ENCODE data around the gene GLIS1. TPM values are rescaled to one million over a fixed set of nuclear protein-coding genes. Genes with fewer than 3 reads are reported as not detected.
A peak's percentile ranks its signal among the peaks of the same experiment; 100 is the strongest.

The GLIS1 gene
- total RNA-seq, 1 experiment from 2014 or later: 1.4 TPM

GRCh38 chr1:53681351-53681976 is 57.5 kb downstream of the GLIS1 start:
- Histone ChIP-seq H3K9me3 (no peaks in the 10 kb centered on the region), H3K36me3 (no peaks in the 10 kb centered on the region), H3K4me3 (no peak overlapping the region), H3K27me3 (no peaks in the 10 kb centered on the region)
- no peak for DNase-seq

- no peaks in the 10 kb centered on the region for H3K36me3 ChIP-seq
- no peaks in the 10 kb centered on the region for H3K27me3 ChIP-seq
- H3K4me3 ChIP-seq: no peak overlapping the region
- no peaks in the 10 kb centered on the region for H3K9me3 ChIP-seq
- DNase-seq: no peak
These were observed 58.1 kb downstream of the GLIS1 start for GRCh38 chr1:53680868-53681267.

GRCh38 chr1:53678938-53679825 is 59.8 kb downstream of the GLIS1 start:
- no peak overlapping the region for H3K4me3 ChIP-seq
- no peaks in the 10 kb centered on the region for H3K9me3 ChIP-seq
- no peaks in the 10 kb centered on the region for H3K27me3 ChIP-seq
- H3K36me3 ChIP-seq: no peaks in the 10 kb centered on the region
- no peak for DNase-seq

GRCh38 chr1:53678507-53678906 is 60.5 kb downstream of the GLIS1 start:
- Histone ChIP-seq H3K4me3 (no peak overlapping the region), H3K36me3 (no peaks in the 10 kb centered on the region), H3K9me3 (no peaks in the 10 kb centered on the region), H3K27me3 (no peaks in the 10 kb centered on the region)
- peak; percentile 58 for DNase-seq

GRCh38 chr1:53678046-53678445 is 60.9 kb downstream of the GLIS1 start:
- no peak overlapping the region for H3K4me3 ChIP-seq
- H3K9me3 ChIP-seq: no peaks in the 10 kb centered on the region
- no peak for DNase-seq
- H3K36me3 ChIP-seq: no peaks in the 10 kb centered on the region
- H3K27me3 ChIP-seq: no peaks in the 10 kb centered on the region

GRCh38 chr1:53677486-53677885 is 61.5 kb downstream of the GLIS1 start:
- DNase-seq: no peak
- Histone ChIP-seq H3K4me3 (no peak overlapping the region), H3K27me3 (no peaks in the 10 kb centered on the region), H3K36me3 (no peaks in the 10 kb centered on the region), H3K9me3 (no peaks in the 10 kb centered on the region)

GRCh38 chr1:53672785-53673184 is 66.2 kb downstream of the GLIS1 start:
- H3K4me3 ChIP-seq: no peak overlapping the region
- no peaks in the 10 kb centered on the region for H3K9me3 ChIP-seq
- no peak for DNase-seq
- H3K36me3 ChIP-seq: no peaks in the 10 kb centered on the region
- H3K27me3 ChIP-seq: no peaks in the 10 kb centered on the region

- H3K36me3 ChIP-seq: no peaks in the 10 kb centered on the region
- H3K27me3 ChIP-seq: no peaks in the 10 kb centered on the region
- DNase-seq: no peak
- H3K4me3 ChIP-seq: no peak overlapping the region
- no peaks in the 10 kb centered on the region for H3K9me3 ChIP-seq
These were observed 66.7 kb downstream of the GLIS1 start for GRCh38 chr1:53672243-53672642.

GRCh38 chr1:53669621-53670191 is 69.3 kb downstream of the GLIS1 start:
- Histone ChIP-seq H3K4me3 (no peak overlapping the region), H3K36me3 (no peaks in the 10 kb centered on the region), H3K27me3 (no peaks in the 10 kb centered on the region), H3K9me3 (no peaks in the 10 kb centered on the region)
- DNase-seq: no peak

GRCh38 chr1:53666566-53666965 is 72.4 kb downstream of the GLIS1 start:
- Histone ChIP-seq H3K36me3 (no peaks in the 10 kb centered on the region), H3K9me3 (no peaks in the 10 kb centered on the region), H3K4me3 (no peak overlapping the region), H3K27me3 (no peaks in the 10 kb centered on the region)
- DNase-seq: no peak

GRCh38 chr1:53665996-53666395 is 73.0 kb downstream of the GLIS1 start:
- Histone ChIP-seq H3K36me3 (no peaks in the 10 kb centered on the region), H3K9me3 (no peaks in the 10 kb centered on the region), H3K4me3 (no peak overlapping the region), H3K27me3 (no peaks in the 10 kb centered on the region)
- no peak for DNase-seq

- H3K36me3 ChIP-seq: no peaks in the 10 kb centered on the region
- H3K27me3 ChIP-seq: no peaks in the 10 kb centered on the region
- no peak for DNase-seq
- no peak overlapping the region for H3K4me3 ChIP-seq
- H3K9me3 ChIP-seq: no peaks in the 10 kb centered on the region
These were observed 75.2 kb downstream of the GLIS1 start for GRCh38 chr1:53663529-53664300.

GRCh38 chr1:53662951-53663350 is 76.0 kb downstream of the GLIS1 start:
- H3K36me3 ChIP-seq: no peaks in the 10 kb centered on the region
- H3K9me3 ChIP-seq: no peaks in the 10 kb centered on the region
- no peak for DNase-seq
- no peak overlapping the region for H3K4me3 ChIP-seq
- H3K27me3 ChIP-seq: no peaks in the 10 kb centered on the region

- Histone ChIP-seq H3K9me3 (no peaks in the 10 kb centered on the region), H3K27me3 (no peaks in the 10 kb centered on the region), H3K4me3 (no peak overlapping the region), H3K36me3 (no peaks in the 10 kb centered on the region)
- no peak for DNase-seq
These were observed 76.8 kb downstream of the GLIS1 start for GRCh38 chr1:53662169-53662568.

- Histone ChIP-seq H3K36me3 (no peaks in the 10 kb centered on the region), H3K9me3 (no peaks in the 10 kb centered on the region), H3K27me3 (no peaks in the 10 kb centered on the region), H3K4me3 (no peak overlapping the region)
- DNase-seq: no peak
These were observed 77.5 kb downstream of the GLIS1 start for GRCh38 chr1:53661496-53661895.

- Histone ChIP-seq H3K4me3 (no peak overlapping the region), H3K27me3 (no peaks in the 10 kb centered on the region), H3K36me3 (no peaks in the 10 kb centered on the region), H3K9me3 (no peaks in the 10 kb centered on the region)
- DNase-seq: no peak
These were observed 78.3 kb downstream of the GLIS1 start for GRCh38 chr1:53660666-53661065.

- Histone ChIP-seq H3K4me3 (no peak overlapping the region), H3K27me3 (no peaks in the 10 kb centered on the region), H3K36me3 (no peaks in the 10 kb centered on the region), H3K9me3 (no peaks in the 10 kb centered on the region)
- DNase-seq: no peak
These were observed 79.5 kb downstream of the GLIS1 start for GRCh38 chr1:53659436-53659835.
